Superior temporal gyrus (tissue), 1 donor: ENCODE results near the gene SPTBN5.

Experiments
- DNase-seq: peaks from one replicate; pipeline ENCODE4 v3.0.0-alpha.2; 2016; ENCODE audit errors: extremely low spot score

The SPTBN5 gene

GRCh38 chr15:41804916-41805666 is 88.8 kb downstream of the SPTBN5 start:
- no peak for DNase-seq

GRCh38 chr15:41804361-41804760 is 89.5 kb downstream of the SPTBN5 start:
- DNase-seq, result no peak

GRCh38 chr15:41801850-41802455 is 91.9 kb downstream of the SPTBN5 start:
- DNase-seq, result no peak

- no peak for DNase-seq
These were observed 92.7 kb downstream of the SPTBN5 start for GRCh38 chr15:41801185-41801584.

- no peak for DNase-seq
These were observed 94.4 kb downstream of the SPTBN5 start for GRCh38 chr15:41799488-41799805.

GRCh38 chr15:41798607-41799487 is 95.0 kb downstream of the SPTBN5 start:
- no peak for DNase-seq
